ENCODE results near the gene MROH7.

- TF ChIP-seq CTCF (IDR thresholded peaks at IDR 0.05; ENCODE audit: low read depth, low read length, missing input control) (no peak), SP1 (IDR thresholded peaks at IDR 0.05) (no peak), EGR1 (IDR thresholded peaks at IDR 0.05; ENCODE audit: low read depth in 2 of 2) (no peak), GABPA (IDR thresholded peaks at IDR 0.05 in 1 of 2, conservative IDR thresholded peaks at IDR 0.05 in 1 of 2) (no peak), TAF1 (conservative IDR thresholded peaks at IDR 0.05) (no peak), JUND (IDR thresholded peaks at IDR 0.05) (no peak)
- TF ChIP-seq, protein P1, sequence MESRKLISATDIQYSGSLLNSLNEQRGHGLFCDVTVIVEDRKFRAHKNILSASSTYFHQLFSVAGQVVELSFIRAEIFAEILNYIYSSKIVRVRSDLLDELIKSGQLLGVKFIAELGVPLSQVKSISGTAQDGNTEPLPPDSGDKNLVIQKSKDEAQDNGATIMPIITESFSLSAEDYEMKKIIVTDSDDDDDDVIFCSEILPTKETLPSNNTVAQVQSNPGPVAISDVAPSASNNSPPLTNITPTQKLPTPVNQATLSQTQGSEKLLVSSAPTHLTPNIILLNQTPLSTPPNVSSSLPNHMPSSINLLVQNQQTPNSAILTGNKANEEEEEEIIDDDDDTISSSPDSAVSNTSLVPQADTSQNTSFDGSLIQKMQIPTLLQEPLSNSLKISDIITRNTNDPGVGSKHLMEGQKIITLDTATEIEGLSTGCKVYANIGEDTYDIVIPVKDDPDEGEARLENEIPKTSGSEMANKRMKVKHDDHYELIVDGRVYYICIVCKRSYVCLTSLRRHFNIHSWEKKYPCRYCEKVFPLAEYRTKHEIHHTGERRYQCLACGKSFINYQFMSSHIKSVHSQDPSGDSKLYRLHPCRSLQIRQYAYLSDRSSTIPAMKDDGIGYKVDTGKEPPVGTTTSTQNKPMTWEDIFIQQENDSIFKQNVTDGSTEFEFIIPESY (IDR thresholded peaks at IDR 0.05): no peak
- TF ChIP-seq, protein P2, sequence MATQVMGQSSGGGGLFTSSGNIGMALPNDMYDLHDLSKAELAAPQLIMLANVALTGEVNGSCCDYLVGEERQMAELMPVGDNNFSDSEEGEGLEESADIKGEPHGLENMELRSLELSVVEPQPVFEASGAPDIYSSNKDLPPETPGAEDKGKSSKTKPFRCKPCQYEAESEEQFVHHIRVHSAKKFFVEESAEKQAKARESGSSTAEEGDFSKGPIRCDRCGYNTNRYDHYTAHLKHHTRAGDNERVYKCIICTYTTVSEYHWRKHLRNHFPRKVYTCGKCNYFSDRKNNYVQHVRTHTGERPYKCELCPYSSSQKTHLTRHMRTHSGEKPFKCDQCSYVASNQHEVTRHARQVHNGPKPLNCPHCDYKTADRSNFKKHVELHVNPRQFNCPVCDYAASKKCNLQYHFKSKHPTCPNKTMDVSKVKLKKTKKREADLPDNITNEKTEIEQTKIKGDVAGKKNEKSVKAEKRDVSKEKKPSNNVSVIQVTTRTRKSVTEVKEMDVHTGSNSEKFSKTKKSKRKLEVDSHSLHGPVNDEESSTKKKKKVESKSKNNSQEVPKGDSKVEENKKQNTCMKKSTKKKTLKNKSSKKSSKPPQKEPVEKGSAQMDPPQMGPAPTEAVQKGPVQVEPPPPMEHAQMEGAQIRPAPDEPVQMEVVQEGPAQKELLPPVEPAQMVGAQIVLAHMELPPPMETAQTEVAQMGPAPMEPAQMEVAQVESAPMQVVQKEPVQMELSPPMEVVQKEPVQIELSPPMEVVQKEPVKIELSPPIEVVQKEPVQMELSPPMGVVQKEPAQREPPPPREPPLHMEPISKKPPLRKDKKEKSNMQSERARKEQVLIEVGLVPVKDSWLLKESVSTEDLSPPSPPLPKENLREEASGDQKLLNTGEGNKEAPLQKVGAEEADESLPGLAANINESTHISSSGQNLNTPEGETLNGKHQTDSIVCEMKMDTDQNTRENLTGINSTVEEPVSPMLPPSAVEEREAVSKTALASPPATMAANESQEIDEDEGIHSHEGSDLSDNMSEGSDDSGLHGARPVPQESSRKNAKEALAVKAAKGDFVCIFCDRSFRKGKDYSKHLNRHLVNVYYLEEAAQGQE (IDR thresholded peaks at IDR 0.05): no peak
These were observed 24.3 kb downstream of the MROH7 start for GRCh38 chr1:54665852-54666251.

Measured in liver (tissue), 3 donors.